Transverse colon (tissue), 4 donors: ENCODE data around the gene SON. TPM values are rescaled to one million over a fixed set of nuclear protein-coding genes. Genes with fewer than 3 reads are reported as not detected.

Source experiments
- DNase-seq: peaks from one replicate; pipeline ENCODE4 v3.0.0-alpha.2; 2019
- H3K27ac ChIP-seq, 4 donors: fragments of 200-600 bp; sonication (generic); 2 replicates each; pipeline ENCODE4 v1.5.1; 2016 to 2018; ENCODE audit warnings: inconsistent platforms in 4 of 4
- H3K27me3 ChIP-seq: fragments of 200-600 bp; sonication (generic); 2 replicates; pipeline ENCODE4 v1.5.1; 2017; ENCODE audit warnings: inconsistent platforms
- H3K36me3 ChIP-seq, 4 donors: fragments of 200-600 bp; sonication (generic); 2 replicates each; pipeline ENCODE4 v1.5.1; 2017 to 2019; ENCODE audit warnings: inconsistent platforms in 4 of 4
- H3K4me1 ChIP-seq, 4 donors: fragments of 200-600 bp; sonication (generic); 2 replicates each; pipeline ENCODE4 v1.5.1; 2017 to 2020; ENCODE audit warnings: inconsistent platforms in 4 of 4
- H3K4me3 ChIP-seq, 4 donors: fragments of 200-600 bp; sonication (generic); 1 replicate in 1 of 4; 2 replicates in 3 of 4; pipeline versions ENCODE4 v1.5.1 to v1.6.1; 2017 to 2019; ENCODE audit warnings: inconsistent platforms in 4 of 4
- H3K9me3 ChIP-seq, 2 donors: fragments of 200-600 bp; sonication (generic); 2 replicates each; pipeline ENCODE4 v1.5.1; 2017 to 2019; ENCODE audit warnings: inconsistent platforms in 2 of 2
- EP300 ChIP-seq: sonication (generic); formaldehyde crosslinking; IDR thresholded peaks from one replicate; pipeline ENCODE4 v1.6.1; 2017; ENCODE audit warnings: antibody characterized with exemption, low read depth
- POLR2A ChIP-seq: fragments of 450-650 bp; IDR thresholded peaks from one replicate; pipeline ENCODE4 v1.6.1; 2016; ENCODE audit warnings: antibody characterized with exemption, mild to moderate bottlenecking, moderate library complexity
- POLR2AphosphoS5 ChIP-seq, 3 donors: sonication (generic); formaldehyde crosslinking; IDR thresholded peaks; one replicate each; pipeline ENCODE4 v1.6.1; 2016; ENCODE audit warnings: antibody characterized with exemption in 3 of 3
- WGBS, 2 donors: methylation state at CpG; one replicate each; pipeline ENCODE4 v1.1.5; 2018; ENCODE audit warnings: low coverage in 1 of 2; 5-methylcytosine and 5-hydroxymethylcytosine counted together
- in situ Hi-C, 4 donors: fragments of 200-750 bp; cut with MboI; loops; one replicate each; pipeline versions ENCODE4 v1.15.0 to v1.15.1; 2017; ENCODE audit warnings: low sequenced_read_pairs in 3 of 4, low pct_ligation_motif_present in 1 of 4, low pct_unique_long_range_greater_than_20kb in 1 of 4
- intact Hi-C: fragments of 100-400 bp; cut with DNase I; formaldehyde crosslinking; loops from one replicate; pipeline ENCODE4 v1.15.1; 2023; ENCODE audit warnings: low total_unique reads
- total RNA-seq, 4 donors: library from RNA; depleted of rRNA; stranded (reverse); fragments of >200 nt; gene quantifications; one replicate each; pipeline ENCODE4 v1.1.0, GENCODE V29; 2016
- TF ChIP-seq, protein P1 (sequence below), 5 experiments: fragments of 200-600 bp in 3 of 5; fragments of 450-650 bp in 2 of 5; sonication (generic) in 3 of 5; IDR thresholded peaks; 1 replicate in 2 of 5; 2 replicates in 3 of 5; pipeline ENCODE4 v1.5.1; 2016 to 2017; ENCODE audit warnings: antibody characterized with exemption in 5 of 5, inconsistent platforms in 3 of 5, mild to moderate bottlenecking in 2 of 5, moderate library complexity in 1 of 5

The SON gene
- total RNA-seq, 4 donors from 2014 or later: 183 to 465 (median 223) TPM

DNA sequence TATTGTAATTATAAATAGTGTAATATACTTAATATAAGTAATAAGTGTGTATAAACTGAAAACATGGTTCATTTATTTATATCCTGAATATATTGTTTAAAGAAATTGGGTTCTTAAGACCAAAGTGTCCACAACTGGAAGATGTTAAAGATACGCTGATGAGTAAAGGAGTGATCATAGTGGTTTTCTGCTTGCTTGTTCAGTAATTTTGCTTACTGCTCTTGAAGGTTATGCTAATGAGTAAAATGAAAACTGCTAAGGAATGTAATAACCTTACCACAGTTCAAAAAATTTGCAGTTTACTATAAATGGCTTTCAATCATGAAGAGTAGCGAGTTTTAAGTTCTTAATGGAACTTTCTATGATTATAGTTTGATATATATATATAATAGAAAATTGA, 23.7 kb downstream of the SON start:
- no peak for TF ChIP-seq EP300
- no peak for TF ChIP-seq POLR2A
- TF ChIP-seq, protein P1, sequence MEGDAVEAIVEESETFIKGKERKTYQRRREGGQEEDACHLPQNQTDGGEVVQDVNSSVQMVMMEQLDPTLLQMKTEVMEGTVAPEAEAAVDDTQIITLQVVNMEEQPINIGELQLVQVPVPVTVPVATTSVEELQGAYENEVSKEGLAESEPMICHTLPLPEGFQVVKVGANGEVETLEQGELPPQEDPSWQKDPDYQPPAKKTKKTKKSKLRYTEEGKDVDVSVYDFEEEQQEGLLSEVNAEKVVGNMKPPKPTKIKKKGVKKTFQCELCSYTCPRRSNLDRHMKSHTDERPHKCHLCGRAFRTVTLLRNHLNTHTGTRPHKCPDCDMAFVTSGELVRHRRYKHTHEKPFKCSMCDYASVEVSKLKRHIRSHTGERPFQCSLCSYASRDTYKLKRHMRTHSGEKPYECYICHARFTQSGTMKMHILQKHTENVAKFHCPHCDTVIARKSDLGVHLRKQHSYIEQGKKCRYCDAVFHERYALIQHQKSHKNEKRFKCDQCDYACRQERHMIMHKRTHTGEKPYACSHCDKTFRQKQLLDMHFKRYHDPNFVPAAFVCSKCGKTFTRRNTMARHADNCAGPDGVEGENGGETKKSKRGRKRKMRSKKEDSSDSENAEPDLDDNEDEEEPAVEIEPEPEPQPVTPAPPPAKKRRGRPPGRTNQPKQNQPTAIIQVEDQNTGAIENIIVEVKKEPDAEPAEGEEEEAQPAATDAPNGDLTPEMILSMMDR (IDR thresholded peaks at IDR 0.05): no peak
- no peak for TF ChIP-seq POLR2AphosphoS5 (IDR thresholded peaks at IDR 0.05)
- WGBS, 2 donors: 84 to 94% methylated on average over 2 of the region's 2 CpGs
- no peaks in the 10 kb centered on the region for H3K4me1 ChIP-seq
- intact Hi-C loops (no loop called here), in situ Hi-C loops (no loop called here)
- DNase-seq: no peak
- H3K27ac ChIP-seq: no peak overlapping the region
- H3K36me3 ChIP-seq: peaks cover 0 to 61% (median 32%) of the 10 kb centered on the region in 4 donors
- H3K27me3 ChIP-seq: no peaks in the 10 kb centered on the region
- no peak overlapping the region for H3K4me3 ChIP-seq
- H3K9me3 ChIP-seq: no peaks in the 10 kb centered on the region

DNA sequence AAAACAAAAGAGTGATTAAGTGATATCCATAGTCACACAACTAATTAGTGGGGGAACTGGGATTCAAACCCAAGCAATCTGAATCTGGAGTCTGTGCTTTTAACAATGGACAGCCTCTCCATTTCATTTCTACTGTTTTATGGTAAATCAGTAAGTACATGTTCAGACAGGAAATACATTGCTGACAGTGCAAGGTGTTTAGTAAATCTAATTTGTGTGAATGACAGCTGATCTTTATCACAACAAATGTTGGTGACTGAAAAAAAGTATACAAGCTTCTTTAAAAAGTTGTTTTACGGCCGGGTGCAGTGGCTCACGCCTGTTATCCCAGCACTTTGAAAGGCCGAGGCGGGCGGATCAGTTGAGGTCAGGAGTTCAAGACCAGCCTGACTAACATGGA, 25.1 kb downstream of the SON start:
- H3K27ac ChIP-seq: no peak overlapping the region
- peaks cover 0 to 55% (median 27%) of the 10 kb centered on the region in 4 donors for H3K36me3 ChIP-seq
- intact Hi-C loops: no loop called here

DNA sequence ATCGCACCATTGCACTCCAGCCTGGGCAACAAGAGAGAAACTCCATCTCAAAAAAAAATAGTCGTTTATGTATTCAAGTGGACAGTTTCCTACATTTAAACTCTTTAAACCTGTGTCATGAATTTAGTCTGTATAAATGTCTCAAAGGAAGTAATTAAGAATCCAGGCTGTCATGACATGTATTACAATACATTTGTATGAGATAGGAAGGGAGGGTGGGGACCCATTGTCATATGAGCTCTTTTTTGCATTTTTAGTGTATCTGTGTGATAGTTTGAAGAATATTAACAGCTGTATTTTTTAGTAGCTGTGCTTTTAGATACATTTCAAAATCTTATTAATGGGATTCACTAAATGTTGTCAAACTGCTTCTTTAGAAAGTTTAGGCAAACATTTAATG, 25.6 kb downstream of the SON start:
- H3K9me3 ChIP-seq: no peaks in the 10 kb centered on the region
- DNase-seq: no peak
- 76 to 84% methylated on average over 2 of the region's 2 CpGs for WGBS, 2 donors
- no peak overlapping the region for H3K27ac ChIP-seq
- in situ Hi-C loops: no loop called here
- peaks cover 0 to 55% (median 27%) of the 10 kb centered on the region in 4 donors for H3K36me3 ChIP-seq
- no peak overlapping the region for H3K4me3 ChIP-seq
- intact Hi-C loops: no loop called here
- TF ChIP-seq POLR2AphosphoS5 (IDR thresholded peaks at IDR 0.05): no peak
- TF ChIP-seq, protein P1 (IDR thresholded peaks at IDR 0.05): no peak
- peaks cover 0 to 3% (median 0%) of the 10 kb centered on the region in 4 donors for H3K4me1 ChIP-seq
- no peaks in the 10 kb centered on the region for H3K27me3 ChIP-seq

More for the DNA sequence above, 25.1 kb downstream of the SON start:
- TF ChIP-seq, protein P1 (IDR thresholded peaks at IDR 0.05): no peak
- TF ChIP-seq EP300 (no peak), POLR2A (no peak), POLR2AphosphoS5 (IDR thresholded peaks at IDR 0.05) (no peak)
- 47 to 64% methylated on average over 3 to 6 of the region's 6 CpGs for WGBS, 2 donors
- DNase-seq: no peak
- H3K9me3 ChIP-seq: no peaks in the 10 kb centered on the region
- no peak overlapping the region for H3K4me3 ChIP-seq
- H3K27me3 ChIP-seq: no peaks in the 10 kb centered on the region
- peaks cover 0 to 3% (median 0%) of the 10 kb centered on the region in 4 donors for H3K4me1 ChIP-seq
- in situ Hi-C loops: no loop called here

- no peaks in the 10 kb centered on the region for H3K9me3 ChIP-seq
- no peak overlapping the region for H3K27ac ChIP-seq
- no peak for TF ChIP-seq POLR2A
- no peak for TF ChIP-seq EP300
- TF ChIP-seq POLR2AphosphoS5 (IDR thresholded peaks at IDR 0.05): no peak
- TF ChIP-seq, protein P1 (IDR thresholded peaks at IDR 0.05): no peak
- peaks cover 0 to 62% (median 34%) of the 10 kb centered on the region in 4 donors for H3K36me3 ChIP-seq
- WGBS, 2 donors: 85 to 93% methylated on average over 5 of the region's 5 CpGs
- H3K4me1 ChIP-seq: peaks cover 0 to 3% (median 0%) of the 10 kb centered on the region in 4 donors
- no peaks in the 10 kb centered on the region for H3K27me3 ChIP-seq
- no peak for DNase-seq
- in situ Hi-C loops: no loop called here
- intact Hi-C loops: no loop called here
- no peak overlapping the region for H3K4me3 ChIP-seq
Observed at GRCh38 chr21:33569991-33570390, 27.2 kb downstream of the SON start.
